Lower leg skin (tissue), 3 donors: ENCODE results near the gene LSM4.

Experiments used
- POLR2A ChIP-seq, 2 donors: fragments of 450-650 bp; IDR thresholded peaks; one replicate each; pipeline ENCODE4 v1.6.1; 2016 to 2017; ENCODE audit warnings: antibody characterized with exemption in 2 of 2, mild to moderate bottlenecking in 1 of 2, moderate library complexity in 1 of 2
- TF ChIP-seq, protein P1 (sequence below), 3 donors: fragments of 450-650 bp; IDR thresholded peaks; one replicate each; pipeline ENCODE4 v1.5.1; 2016; ENCODE audit warnings: antibody characterized with exemption in 3 of 3, mild to moderate bottlenecking in 3 of 3, moderate library complexity in 2 of 3

DNA sequence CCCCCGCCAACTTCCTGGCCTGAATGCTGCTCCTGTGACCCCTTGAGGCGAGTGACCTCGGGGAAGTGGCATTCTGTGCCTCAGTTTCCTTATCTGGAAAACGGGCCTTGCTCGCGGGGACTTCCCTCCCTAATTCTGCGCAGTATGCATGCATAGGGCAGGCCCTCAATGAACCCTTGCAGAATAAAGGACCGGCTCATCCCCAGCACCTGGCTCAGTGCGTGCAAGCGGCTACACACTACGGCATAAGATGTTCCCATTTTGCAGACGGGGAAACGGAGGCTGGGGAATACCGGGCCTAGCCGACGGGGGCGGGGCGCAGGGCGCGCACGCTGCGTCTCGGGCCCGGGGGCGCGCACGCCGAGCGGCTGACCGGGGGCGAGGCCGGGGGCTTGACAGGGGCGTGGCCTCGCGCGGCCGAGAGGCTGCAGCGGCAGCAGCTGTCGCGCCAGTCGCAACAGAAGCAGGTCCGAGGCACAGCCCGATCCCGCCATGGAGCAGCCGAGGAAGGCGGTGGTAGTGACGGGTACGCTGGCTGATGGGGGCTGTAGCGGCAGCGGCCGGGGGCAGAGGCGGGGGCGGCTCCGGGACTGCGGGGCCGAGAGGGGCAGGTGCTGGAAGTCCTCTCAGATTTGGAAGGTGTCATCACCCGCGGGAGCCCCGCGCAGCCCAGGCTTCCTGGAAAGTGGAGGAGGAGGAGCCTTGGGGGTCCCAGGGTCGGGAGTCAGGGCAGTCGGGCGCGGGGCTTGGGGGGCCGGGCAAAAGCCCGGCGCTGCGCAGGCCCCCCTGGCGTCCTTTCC is 17.5 kb upstream of the LSM4 start, which contains the start of gene PGPEP1:
- TF ChIP-seq, protein P1, sequence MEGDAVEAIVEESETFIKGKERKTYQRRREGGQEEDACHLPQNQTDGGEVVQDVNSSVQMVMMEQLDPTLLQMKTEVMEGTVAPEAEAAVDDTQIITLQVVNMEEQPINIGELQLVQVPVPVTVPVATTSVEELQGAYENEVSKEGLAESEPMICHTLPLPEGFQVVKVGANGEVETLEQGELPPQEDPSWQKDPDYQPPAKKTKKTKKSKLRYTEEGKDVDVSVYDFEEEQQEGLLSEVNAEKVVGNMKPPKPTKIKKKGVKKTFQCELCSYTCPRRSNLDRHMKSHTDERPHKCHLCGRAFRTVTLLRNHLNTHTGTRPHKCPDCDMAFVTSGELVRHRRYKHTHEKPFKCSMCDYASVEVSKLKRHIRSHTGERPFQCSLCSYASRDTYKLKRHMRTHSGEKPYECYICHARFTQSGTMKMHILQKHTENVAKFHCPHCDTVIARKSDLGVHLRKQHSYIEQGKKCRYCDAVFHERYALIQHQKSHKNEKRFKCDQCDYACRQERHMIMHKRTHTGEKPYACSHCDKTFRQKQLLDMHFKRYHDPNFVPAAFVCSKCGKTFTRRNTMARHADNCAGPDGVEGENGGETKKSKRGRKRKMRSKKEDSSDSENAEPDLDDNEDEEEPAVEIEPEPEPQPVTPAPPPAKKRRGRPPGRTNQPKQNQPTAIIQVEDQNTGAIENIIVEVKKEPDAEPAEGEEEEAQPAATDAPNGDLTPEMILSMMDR (IDR thresholded peaks at IDR 0.05): no peak
- no peak for TF ChIP-seq POLR2A (IDR thresholded peaks at IDR 0.05)
